ENCODE results near the gene SEPHS2. TPM values are rescaled to one million over a fixed set of nuclear protein-coding genes. Genes with fewer than 3 reads are reported as not detected.

SEPHS2 gene
- total RNA-seq, 1 experiment from 2014 or later = 53.5 TPM

GRCh38 chr16:30438835-30439234 is 6.8 kb downstream of the SEPHS2 start:
- ChIA-PET CTCF (interaction anchor here (0.7 to 2.8 kb wide), 3 partner anchors 9 to 156 kb away, joined by 3 to 18 read pairs (median 3); partner anchors contain the start of gene DCTPP1), POLR2A (no interaction called here)
- Mint-ChIP-seq H3K4me1 (peaks cover 10% of the 10 kb centered on the region), H3K27ac (no peak overlapping the region; the same call in 1 of the 2 replicates), H3K27me3 (ENCODE audit: low read depth) (peaks cover 27% of the 10 kb centered on the region), H3K4me3 (no peak overlapping the region), H3K9me3 (peaks cover 2% of the 10 kb centered on the region; the same call in 1 of the 2 replicates), H3K36me3 (peaks cover 3% of the 10 kb centered on the region)
- no peak for DNase-seq (ENCODE audit: low spot score)
- no peak for ATAC-seq
- TF ChIP-seq SOX15 (CRISPR knock-in tag; IDR thresholded peaks at IDR 0.05) = no peak

- Mint-ChIP-seq H3K27me3 (ENCODE audit: low read depth) (peaks cover 37% of the 10 kb centered on the region), H3K4me1 (peaks cover 3% of the 10 kb centered on the region; the same call in 1 of the 2 replicates), H3K36me3 (no peaks in the 10 kb centered on the region), H3K4me3 (no peak overlapping the region), H3K27ac (no peak overlapping the region), H3K9me3 (no peaks in the 10 kb centered on the region)
- ChIA-PET CTCF (interaction anchor here (1.2 kb wide), 1 partner anchor 28 kb away, joined by 3 read pairs; no protein-coding TSS in a partner anchor), POLR2A (no interaction called here)
- ATAC-seq (no peak), DNase-seq (ENCODE audit: low spot score) (no peak)
- TF ChIP-seq GABPB1 (CRISPR knock-in tag; IDR thresholded peaks at IDR 0.05) (peak; percentile 40), NR3C1 (CRISPR knock-in tag; conservative IDR thresholded peaks at IDR 0.05; ENCODE audit: low read depth) (no peak)
Measured at GRCh38 chr16:30437511-30438046, 8.1 kb downstream of the SEPHS2 start.

GRCh38 chr16:30434852-30435251 is 10.8 kb downstream of the SEPHS2 start:
- Mint-ChIP-seq H3K4me3 (no peak overlapping the region), H3K27me3 (ENCODE audit: low read depth) (peaks cover 40% of the 10 kb centered on the region), H3K27ac (no peak overlapping the region), H3K36me3 (no peaks in the 10 kb centered on the region), H3K4me1 (peaks cover 3% of the 10 kb centered on the region; the same call in 1 of the 2 replicates), H3K9me3 (no peaks in the 10 kb centered on the region)
- TF ChIP-seq CREB1 (CRISPR knock-in tag; IDR thresholded peaks at IDR 0.05) (no peak), ZSCAN18 (CRISPR knock-in tag; IDR thresholded peaks at IDR 0.05) (no peak), EMX1 (CRISPR knock-in tag; IDR thresholded peaks at IDR 0.05) (no peak), E2F1 (CRISPR knock-in tag; IDR thresholded peaks at IDR 0.05) (no peak), RELA (CRISPR knock-in tag; IDR thresholded peaks at IDR 0.05; ENCODE audit: borderline replicate concordance) (no peak), ZNF317 (CRISPR knock-in tag; IDR thresholded peaks at IDR 0.05; ENCODE audit: borderline replicate concordance, low read depth) (no peak), ELF4 (CRISPR knock-in tag; IDR thresholded peaks at IDR 0.05; ENCODE audit: low read depth) (no peak), JUN (CRISPR knock-in tag; IDR thresholded peaks at IDR 0.05) (no peak), USF1 (CRISPR knock-in tag; IDR thresholded peaks at IDR 0.05) (no peak), TEAD4 (CRISPR knock-in tag; IDR thresholded peaks at IDR 0.05) (no peak), TCF7 (CRISPR knock-in tag; IDR thresholded peaks at IDR 0.05; ENCODE audit: low read depth) (no peak), MAX (CRISPR knock-in tag; IDR thresholded peaks at IDR 0.05) (no peak), ZNF425 (CRISPR knock-in tag; conservative IDR thresholded peaks at IDR 0.05) (no peak), IRF1 (CRISPR knock-in tag; IDR thresholded peaks at IDR 0.05) (no peak), ZNF512 (CRISPR knock-in tag; IDR thresholded peaks at IDR 0.05; ENCODE audit: borderline replicate concordance) (no peak), ZNF396 (CRISPR knock-in tag; IDR thresholded peaks at IDR 0.05; ENCODE audit: borderline replicate concordance) (no peak)
- DNase-seq (ENCODE audit: low spot score) (no peak), ATAC-seq (no peak)
- POLR2A ChIA-PET = interaction anchor here (0.7 kb wide), 1 partner anchor 323 kb away, joined by 3 read pairs; no protein-coding TSS in a partner anchor
- CTCF ChIA-PET = interaction anchor here (0.6 to 1.9 kb wide), 3 partner anchors 181 to 193 kb away, joined by 3 to 9 read pairs (median 4); no protein-coding TSS in a partner anchor
